ENCODE data around the gene ZCCHC14.

ZCCHC14 gene

DNA sequence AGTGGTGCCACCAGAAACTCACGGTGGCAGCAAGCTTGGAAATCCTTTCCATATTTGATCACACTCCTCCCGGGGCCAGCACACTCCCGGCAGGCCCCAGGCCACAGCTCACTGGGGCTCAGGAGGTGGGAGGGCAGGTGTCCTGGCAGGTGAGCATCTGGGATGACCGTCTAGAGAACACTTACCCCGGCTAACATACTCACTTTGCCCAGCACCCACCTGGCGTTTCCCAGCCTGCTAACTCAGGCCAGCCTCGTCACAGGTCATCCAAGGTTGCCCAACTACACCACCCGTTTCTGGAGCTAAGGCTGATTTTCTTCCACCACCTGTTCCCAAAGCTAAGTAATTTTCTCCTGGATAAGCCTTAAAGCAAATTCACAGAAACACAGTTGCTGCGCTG, 134.1 kb downstream of the ZCCHC14 start:
- no peak for DNase-seq
- H2AFZ ChIP-seq (ENCODE audit: low read length): no peak overlapping the region
- H3K9me3 ChIP-seq (replicated peaks; ENCODE audit: insufficient read depth, low read length): no peaks in the 10 kb centered on the region
- H3K79me2 ChIP-seq (ENCODE audit: low read length): no peaks in the 10 kb centered on the region
- TF ChIP-seq EZH2phosphoT487 (IDR thresholded peaks at IDR 0.05; ENCODE audit: low read length) (no peak), EZH2 (optimal IDR thresholded peaks at IDR 0.05; ENCODE audit: low read depth, low read length) (no peak)
- TF ChIP-seq, protein P1, sequence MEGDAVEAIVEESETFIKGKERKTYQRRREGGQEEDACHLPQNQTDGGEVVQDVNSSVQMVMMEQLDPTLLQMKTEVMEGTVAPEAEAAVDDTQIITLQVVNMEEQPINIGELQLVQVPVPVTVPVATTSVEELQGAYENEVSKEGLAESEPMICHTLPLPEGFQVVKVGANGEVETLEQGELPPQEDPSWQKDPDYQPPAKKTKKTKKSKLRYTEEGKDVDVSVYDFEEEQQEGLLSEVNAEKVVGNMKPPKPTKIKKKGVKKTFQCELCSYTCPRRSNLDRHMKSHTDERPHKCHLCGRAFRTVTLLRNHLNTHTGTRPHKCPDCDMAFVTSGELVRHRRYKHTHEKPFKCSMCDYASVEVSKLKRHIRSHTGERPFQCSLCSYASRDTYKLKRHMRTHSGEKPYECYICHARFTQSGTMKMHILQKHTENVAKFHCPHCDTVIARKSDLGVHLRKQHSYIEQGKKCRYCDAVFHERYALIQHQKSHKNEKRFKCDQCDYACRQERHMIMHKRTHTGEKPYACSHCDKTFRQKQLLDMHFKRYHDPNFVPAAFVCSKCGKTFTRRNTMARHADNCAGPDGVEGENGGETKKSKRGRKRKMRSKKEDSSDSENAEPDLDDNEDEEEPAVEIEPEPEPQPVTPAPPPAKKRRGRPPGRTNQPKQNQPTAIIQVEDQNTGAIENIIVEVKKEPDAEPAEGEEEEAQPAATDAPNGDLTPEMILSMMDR (IDR thresholded peaks at IDR 0.05; ENCODE audit: low read length): no peak
- no peak overlapping the region for H3K9ac ChIP-seq (ENCODE audit: low read length)
- H3K4me3 ChIP-seq (ENCODE audit: low read length): no peak overlapping the region
- H3K4me2 ChIP-seq (ENCODE audit: low read depth, low read length): no peak overlapping the region
- H3K27ac ChIP-seq (ENCODE audit: low read length): no peak overlapping the region
- no peaks in the 10 kb centered on the region for H3K9me2 ChIP-seq (replicated peaks; ENCODE audit: insufficient read depth, low read length)
- no peaks in the 10 kb centered on the region for H3K36me3 ChIP-seq (replicated peaks; ENCODE audit: insufficient read depth, low read length)
- H3F3A ChIP-seq (ENCODE audit: insufficient read depth, low read length): no peaks in the 10 kb centered on the region
- H4K20me1 ChIP-seq (ENCODE audit: insufficient read depth, low read length): no peaks in the 10 kb centered on the region
- no peaks in the 10 kb centered on the region for H3K4me1 ChIP-seq (ENCODE audit: low read length)
- no peaks in the 10 kb centered on the region for H3K27me3 ChIP-seq (replicated peaks; ENCODE audit: insufficient read depth, low read length)

DNA sequence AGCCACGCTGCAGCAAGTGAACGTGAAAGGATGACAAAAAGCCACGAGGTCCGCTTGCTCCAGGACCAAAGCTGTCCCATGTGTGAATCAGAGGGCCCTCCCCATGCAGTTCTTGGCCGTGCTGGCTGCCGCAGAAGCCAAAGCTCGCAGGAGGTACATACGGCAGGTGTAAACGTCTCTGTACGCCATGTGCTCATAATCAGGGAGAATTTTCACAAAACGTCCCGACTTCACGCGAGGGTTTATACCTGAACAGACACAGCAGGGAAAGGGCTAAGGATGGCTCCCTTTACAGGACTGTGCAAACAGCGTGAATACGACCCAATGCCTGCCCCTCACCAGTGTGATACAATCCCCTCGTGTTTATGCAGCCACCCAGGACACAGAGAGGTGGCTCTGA, 134.6 kb downstream of the ZCCHC14 start:
- Histone ChIP-seq H3K9me3 (replicated peaks; ENCODE audit: insufficient read depth, low read length) (no peaks in the 10 kb centered on the region), H2AFZ (ENCODE audit: low read length) (no peak overlapping the region), H3K4me1 (ENCODE audit: low read length) (no peaks in the 10 kb centered on the region), H3K4me2 (ENCODE audit: low read depth, low read length) (no peak overlapping the region), H3K36me3 (replicated peaks; ENCODE audit: insufficient read depth, low read length) (no peaks in the 10 kb centered on the region), H3K27ac (ENCODE audit: low read length) (no peak overlapping the region), H3K4me3 (ENCODE audit: low read length) (no peak overlapping the region), H3K9ac (ENCODE audit: low read length) (no peak overlapping the region), H3K27me3 (replicated peaks; ENCODE audit: insufficient read depth, low read length) (no peaks in the 10 kb centered on the region), H3K9me2 (replicated peaks; ENCODE audit: insufficient read depth, low read length) (no peaks in the 10 kb centered on the region), H3K79me2 (ENCODE audit: low read length) (no peaks in the 10 kb centered on the region), H3F3A (ENCODE audit: insufficient read depth, low read length) (no peaks in the 10 kb centered on the region), H4K20me1 (ENCODE audit: insufficient read depth, low read length) (no peaks in the 10 kb centered on the region)
- DNase-seq: no peak
- TF ChIP-seq, protein P1 (IDR thresholded peaks at IDR 0.05; ENCODE audit: low read length): no peak
- no peak for TF ChIP-seq EZH2 (optimal IDR thresholded peaks at IDR 0.05; ENCODE audit: low read depth, low read length)

DNA sequence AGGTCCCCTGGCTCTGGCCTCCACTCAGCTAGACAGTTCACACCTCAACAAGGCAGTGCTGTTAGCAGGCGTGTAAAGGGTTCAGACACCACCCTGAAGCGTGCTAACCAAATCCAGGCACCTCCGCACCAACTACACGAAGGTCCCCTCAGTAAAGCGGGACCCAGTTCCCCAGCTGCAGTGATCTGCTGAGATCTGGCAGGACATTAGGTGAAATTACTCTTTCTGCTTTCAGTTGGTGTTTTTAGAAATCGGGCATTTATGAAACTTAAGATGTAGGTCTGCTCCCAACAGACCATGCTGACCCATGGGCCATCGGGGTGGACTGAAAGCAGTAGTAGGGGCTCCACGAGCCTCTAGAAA, 136.4 kb downstream of the ZCCHC14 start:
- no peaks in the 10 kb centered on the region for H3F3A ChIP-seq (ENCODE audit: insufficient read depth, low read length)
- H4K20me1 ChIP-seq (ENCODE audit: insufficient read depth, low read length): no peaks in the 10 kb centered on the region
- DNase-seq: no peak
- TF ChIP-seq EZH2 (optimal IDR thresholded peaks at IDR 0.05; ENCODE audit: low read depth, low read length): no peak
- no peak for TF ChIP-seq EZH2phosphoT487 (IDR thresholded peaks at IDR 0.05; ENCODE audit: low read length)
- TF ChIP-seq, protein P1 (IDR thresholded peaks at IDR 0.05; ENCODE audit: low read length): no peak
- no peak overlapping the region for H3K27ac ChIP-seq (ENCODE audit: low read length)
- no peak overlapping the region for H3K4me3 ChIP-seq (ENCODE audit: low read length)
- H3K79me2 ChIP-seq (ENCODE audit: low read length): no peaks in the 10 kb centered on the region
- no peak overlapping the region for H2AFZ ChIP-seq (ENCODE audit: low read length)
- no peaks in the 10 kb centered on the region for H3K36me3 ChIP-seq (replicated peaks; ENCODE audit: insufficient read depth, low read length)
- H3K4me2 ChIP-seq (ENCODE audit: low read depth, low read length): no peak overlapping the region
- H3K9me3 ChIP-seq (replicated peaks; ENCODE audit: insufficient read depth, low read length): no peaks in the 10 kb centered on the region
- H3K9me2 ChIP-seq (replicated peaks; ENCODE audit: insufficient read depth, low read length): no peaks in the 10 kb centered on the region
- H3K27me3 ChIP-seq (replicated peaks; ENCODE audit: insufficient read depth, low read length): no peaks in the 10 kb centered on the region
- H3K4me1 ChIP-seq (ENCODE audit: low read length): no peaks in the 10 kb centered on the region
- no peak overlapping the region for H3K9ac ChIP-seq (ENCODE audit: low read length)
